Measurements from ENCODE around the gene THSD7A.

Gene THSD7A

GRCh38 chr7:11506417-11506816, 325.6 kb downstream of the THSD7A start:
- no peaks in the 10 kb centered on the region for H3K79me2 ChIP-seq (ENCODE audit: low read length)
- no peaks in the 10 kb centered on the region for H3K4me1 ChIP-seq (ENCODE audit: low read length)
- no peaks in the 10 kb centered on the region for H3K36me3 ChIP-seq (replicated peaks; ENCODE audit: insufficient read depth, low read length)
- no peak overlapping the region for H3K4me3 ChIP-seq (ENCODE audit: low read length)
- no peaks in the 10 kb centered on the region for H3K27me3 ChIP-seq (replicated peaks; ENCODE audit: insufficient read depth, low read length)
- DNase-seq = no peak
- H3K4me2 ChIP-seq (ENCODE audit: low read depth, low read length) = no peak overlapping the region
- no peaks in the 10 kb centered on the region for H4K20me1 ChIP-seq (ENCODE audit: insufficient read depth, low read length)
- no peaks in the 10 kb centered on the region for H3F3A ChIP-seq (ENCODE audit: insufficient read depth, low read length)
- no peaks in the 10 kb centered on the region for H3K9me3 ChIP-seq (replicated peaks; ENCODE audit: insufficient read depth, low read length)
- no peak overlapping the region for H3K27ac ChIP-seq (ENCODE audit: low read length)
- H3K9ac ChIP-seq (ENCODE audit: low read length) = no peak overlapping the region
- no peak overlapping the region for H2AFZ ChIP-seq (ENCODE audit: low read length)
- H3K9me2 ChIP-seq (replicated peaks; ENCODE audit: insufficient read depth, low read length) = no peaks in the 10 kb centered on the region
- TF ChIP-seq CTCF (IDR thresholded peaks at IDR 0.05; ENCODE audit: low read length) (no peak), EZH2phosphoT487 (IDR thresholded peaks at IDR 0.05; ENCODE audit: low read length) (no peak), EZH2 (optimal IDR thresholded peaks at IDR 0.05; ENCODE audit: low read depth, low read length) (no peak)

- Histone ChIP-seq H3K4me3 (ENCODE audit: low read length) (no peak overlapping the region), H3F3A (ENCODE audit: insufficient read depth, low read length) (no peaks in the 10 kb centered on the region), H3K36me3 (replicated peaks; ENCODE audit: insufficient read depth, low read length) (no peaks in the 10 kb centered on the region), H4K20me1 (ENCODE audit: insufficient read depth, low read length) (no peaks in the 10 kb centered on the region), H3K27me3 (replicated peaks; ENCODE audit: insufficient read depth, low read length) (no peaks in the 10 kb centered on the region), H3K9me3 (replicated peaks; ENCODE audit: insufficient read depth, low read length) (no peaks in the 10 kb centered on the region), H3K4me2 (ENCODE audit: low read depth, low read length) (no peak overlapping the region), H2AFZ (ENCODE audit: low read length) (no peak overlapping the region), H3K9ac (ENCODE audit: low read length) (no peak overlapping the region), H3K9me2 (replicated peaks; ENCODE audit: insufficient read depth, low read length) (no peaks in the 10 kb centered on the region), H3K79me2 (ENCODE audit: low read length) (no peaks in the 10 kb centered on the region), H3K27ac (ENCODE audit: low read length) (no peak overlapping the region), H3K4me1 (ENCODE audit: low read length) (no peaks in the 10 kb centered on the region)
- no peak for TF ChIP-seq EZH2 (optimal IDR thresholded peaks at IDR 0.05; ENCODE audit: low read depth, low read length)
- TF ChIP-seq CTCF (IDR thresholded peaks at IDR 0.05; ENCODE audit: low read length) = no peak
- TF ChIP-seq EZH2phosphoT487 (IDR thresholded peaks at IDR 0.05; ENCODE audit: low read length) = no peak
- no peak for DNase-seq
Observed at GRCh38 chr7:11505471-11505985, 326.5 kb downstream of the THSD7A start.

- Histone ChIP-seq H3K4me2 (ENCODE audit: low read depth, low read length) (no peak overlapping the region), H2AFZ (ENCODE audit: low read length) (no peak overlapping the region)
Observed at GRCh38 chr7:11492307-11492706, 339.7 kb downstream of the THSD7A start.

More at GRCh38 chr7:11492307-11492706, 339.7 kb downstream of the THSD7A start:
- no peaks in the 10 kb centered on the region for H3K9me2 ChIP-seq (replicated peaks; ENCODE audit: insufficient read depth, low read length)
- H3K4me1 ChIP-seq (ENCODE audit: low read length) = no peaks in the 10 kb centered on the region
- DNase-seq = no peak
- H3K79me2 ChIP-seq (ENCODE audit: low read length) = no peaks in the 10 kb centered on the region
- no peak overlapping the region for H3K27ac ChIP-seq (ENCODE audit: low read length)
- no peak overlapping the region for H3K9ac ChIP-seq (ENCODE audit: low read length)
- H3K36me3 ChIP-seq (replicated peaks; ENCODE audit: insufficient read depth, low read length) = no peaks in the 10 kb centered on the region
- H3K27me3 ChIP-seq (replicated peaks; ENCODE audit: insufficient read depth, low read length) = no peaks in the 10 kb centered on the region
- H3K9me3 ChIP-seq (replicated peaks; ENCODE audit: insufficient read depth, low read length) = no peaks in the 10 kb centered on the region
- no peak for TF ChIP-seq EZH2phosphoT487 (IDR thresholded peaks at IDR 0.05; ENCODE audit: low read length)
- no peak for TF ChIP-seq EZH2 (optimal IDR thresholded peaks at IDR 0.05; ENCODE audit: low read depth, low read length)
- no peak for TF ChIP-seq CTCF (IDR thresholded peaks at IDR 0.05; ENCODE audit: low read length)
- H3F3A ChIP-seq (ENCODE audit: insufficient read depth, low read length) = no peaks in the 10 kb centered on the region
- H3K4me3 ChIP-seq (ENCODE audit: low read length) = no peak overlapping the region
- H4K20me1 ChIP-seq (ENCODE audit: insufficient read depth, low read length) = no peaks in the 10 kb centered on the region
